ENCODE data around the gene THEMIS2. TPM values are rescaled to one million over a fixed set of nuclear protein-coding genes. Genes with fewer than 3 reads are reported as not detected.

Gene THEMIS2
- 8.1 and 18.6 TPM in 2 replicates for total RNA-seq

DNA sequence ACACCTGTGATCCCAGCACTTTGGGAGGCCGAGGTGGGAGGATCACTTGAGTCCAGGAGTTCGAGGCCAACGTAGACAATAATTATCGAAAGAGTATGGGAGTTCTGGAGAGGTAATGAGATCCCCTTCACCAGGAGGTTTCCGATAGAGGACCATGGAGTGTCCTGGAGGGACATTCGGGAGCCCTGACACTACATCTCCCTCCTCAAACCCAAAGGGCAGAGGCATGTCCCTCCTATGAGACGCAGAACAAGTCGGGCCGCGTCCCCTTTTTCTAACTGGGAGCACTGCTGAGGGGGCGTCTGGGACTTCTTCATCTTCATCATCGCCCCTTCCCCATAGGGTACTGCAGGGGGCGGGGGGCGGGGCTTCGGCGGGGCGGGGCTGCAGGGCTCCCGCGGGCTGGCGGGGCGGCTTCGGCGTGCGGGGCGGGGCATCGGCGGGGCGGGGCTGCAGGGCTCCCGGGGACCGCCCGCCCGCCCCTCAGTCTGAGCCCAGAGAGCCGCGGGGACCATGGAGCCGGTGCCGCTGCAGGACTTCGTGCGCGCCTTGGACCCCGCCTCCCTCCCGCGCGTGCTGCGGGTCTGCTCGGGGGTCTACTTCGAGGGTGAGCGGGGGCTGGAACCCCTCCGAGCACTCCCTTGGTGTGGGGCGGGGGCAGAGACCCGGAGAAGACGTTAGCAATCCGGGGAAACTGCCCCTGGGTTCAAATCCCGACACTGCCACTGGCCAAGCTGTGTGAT, at the start of gene THEMIS2:
Gene THEMIS2, plus strand, starts transcription at position 486 of the 743 bp plus-strand sequence. Its CDS starts 28 bp downstream, at position 514.

GRCh38 chr1:27830621-27831440, 41.5 kb upstream of the THEMIS2 start, which contains the start of gene PPP1R8:
Gene PPP1R8 (plus strand): TSS chr1:27830782. CDS start chr1:27830836, 54 bp downstream.

GRCh38 chr1:27934818-27935549, 62.6 kb downstream of the THEMIS2 start, which contains the start of gene SMPDL3B:
Gene SMPDL3B (plus strand): TSS chr1:27935000. CDS start chr1:27935184, 184 bp downstream.

Other genes with a start within 250 kb of the THEMIS2 start
- gene FGR, start 237.4 kb upstream of the THEMIS2 start, total RNA-seq: 0.64 and 0.72 TPM in 2 replicates
- gene IFI6, start 200.4 kb upstream of the THEMIS2 start, total RNA-seq: 3.6 and 24.1 TPM in 2 replicates
- gene FAM76A, start 146.6 kb upstream of the THEMIS2 start, total RNA-seq: 10.6 and 13.9 TPM in 2 replicates
- gene STX12, start 99.3 kb upstream of the THEMIS2 start, total RNA-seq: 44.8 and 71.1 TPM in 2 replicates
- gene PPP1R8, start 41.8 kb upstream of the THEMIS2 start, total RNA-seq: 40.5 and 46.0 TPM in 2 replicates
- 24.1 and 26.0 TPM in 2 replicates for gene RPA2, start 42.0 kb downstream of the THEMIS2 start, total RNA-seq
- 1.1 and 8.2 TPM in 2 replicates for gene SMPDL3B, start 62.5 kb downstream of the THEMIS2 start, total RNA-seq
- 2.2 and 5.3 TPM in 2 replicates for gene XKR8, start 87.4 kb downstream of the THEMIS2 start, total RNA-seq
- gene EYA3, start 216.1 kb downstream of the THEMIS2 start, total RNA-seq: 7.7 and 11.6 TPM in 2 replicates

Measured in tracheal epithelial cell (primary cell).